ENCODE results near the gene EEF2K.

EEF2K gene

GRCh38 chr16:22222998-22223397 lies 16.9 kb downstream of the EEF2K start:
- no peaks in the 10 kb centered on the region for H3K9me3 ChIP-seq (ENCODE audit: severe bottlenecking)
- peaks cover 75% of the 10 kb centered on the region for H3K36me3 ChIP-seq
- no peak overlapping the region for H3K4me3 ChIP-seq (ENCODE audit: low read depth, low read length)
- no peak for DNase-seq
- H3K27me3 ChIP-seq (ENCODE audit: insufficient read depth, low read depth, severe bottlenecking): no peaks in the 10 kb centered on the region
- H3K27ac ChIP-seq: no peak overlapping the region
- no peak for TF ChIP-seq CTCF (IDR thresholded peaks at IDR 0.05; ENCODE audit: low read depth, low read length)

GRCh38 chr16:22225060-22225459 lies 19.0 kb downstream of the EEF2K start:
- TF ChIP-seq CTCF (IDR thresholded peaks at IDR 0.05; ENCODE audit: low read depth, low read length): no peak
- DNase-seq: no peak
- Histone ChIP-seq H3K36me3 (peaks cover 75% of the 10 kb centered on the region), H3K27ac (no peak overlapping the region), H3K9me3 (ENCODE audit: severe bottlenecking) (no peaks in the 10 kb centered on the region), H3K27me3 (ENCODE audit: insufficient read depth, low read depth, severe bottlenecking) (no peaks in the 10 kb centered on the region), H3K4me3 (ENCODE audit: low read depth, low read length) (no peak overlapping the region)

GRCh38 chr16:22229889-22230288 lies 23.8 kb downstream of the EEF2K start:
- Histone ChIP-seq H3K4me3 (ENCODE audit: low read depth, low read length) (no peak overlapping the region), H3K27me3 (ENCODE audit: insufficient read depth, low read depth, severe bottlenecking) (no peaks in the 10 kb centered on the region), H3K27ac (no peak overlapping the region; the same call in 1 of the 2 replicates), H3K36me3 (peaks cover 87% of the 10 kb centered on the region), H3K9me3 (ENCODE audit: severe bottlenecking) (no peaks in the 10 kb centered on the region)
- TF ChIP-seq CTCF (IDR thresholded peaks at IDR 0.05; ENCODE audit: low read depth, low read length): no peak
- no peak for DNase-seq

- no peak for DNase-seq
- H3K36me3 ChIP-seq: peaks cover 86% of the 10 kb centered on the region
- H3K9me3 ChIP-seq (ENCODE audit: severe bottlenecking): no peaks in the 10 kb centered on the region
- no peak overlapping the region for H3K27ac ChIP-seq
- H3K27me3 ChIP-seq (ENCODE audit: insufficient read depth, low read depth, severe bottlenecking): no peaks in the 10 kb centered on the region
- no peak overlapping the region for H3K4me3 ChIP-seq (ENCODE audit: low read depth, low read length)
- TF ChIP-seq CTCF (IDR thresholded peaks at IDR 0.05; ENCODE audit: low read depth, low read length): no peak
Observed at GRCh38 chr16:22232277-22233036, 26.4 kb downstream of the EEF2K start.

GRCh38 chr16:22233037-22233372 lies 26.9 kb downstream of the EEF2K start:
- TF ChIP-seq CTCF (IDR thresholded peaks at IDR 0.05; ENCODE audit: low read depth, low read length): no peak
- DNase-seq: no peak
- Histone ChIP-seq H3K27ac (no peak overlapping the region), H3K36me3 (peaks cover 87% of the 10 kb centered on the region), H3K4me3 (ENCODE audit: low read depth, low read length) (no peak overlapping the region), H3K27me3 (ENCODE audit: insufficient read depth, low read depth, severe bottlenecking) (no peaks in the 10 kb centered on the region), H3K9me3 (ENCODE audit: severe bottlenecking) (no peaks in the 10 kb centered on the region)

All from WERI-Rb-1 (cell line).